T follicular helper cell (primary cell): ENCODE results near the gene PCDH18.

ENCODE experiments used
- DNase-seq: peaks from one replicate; pipeline ENCODE4 v3.0.0-alpha.2; 2020; ENCODE audit warnings: low read depth

Gene PCDH18

DNA sequence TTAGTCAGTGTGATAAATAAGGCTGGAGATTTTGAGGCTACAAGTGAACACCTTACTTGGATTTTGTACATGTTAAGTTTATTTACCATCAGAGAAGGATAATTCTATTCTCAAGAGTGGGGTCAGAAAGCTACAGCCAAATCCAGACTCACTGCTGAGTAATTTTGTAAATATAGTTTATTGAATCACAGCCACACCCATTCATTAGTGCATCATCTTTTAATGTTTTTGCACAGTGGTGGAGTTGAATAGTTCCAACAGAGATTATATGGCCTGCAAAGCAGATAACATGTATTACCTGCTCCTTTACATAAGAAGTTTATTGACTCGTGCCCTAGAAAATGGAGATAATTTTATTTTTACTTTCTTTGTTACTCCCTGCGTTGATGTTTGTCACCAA lies 60.4 kb downstream of the PCDH18 start:
- DNase-seq: no peak

DNA sequence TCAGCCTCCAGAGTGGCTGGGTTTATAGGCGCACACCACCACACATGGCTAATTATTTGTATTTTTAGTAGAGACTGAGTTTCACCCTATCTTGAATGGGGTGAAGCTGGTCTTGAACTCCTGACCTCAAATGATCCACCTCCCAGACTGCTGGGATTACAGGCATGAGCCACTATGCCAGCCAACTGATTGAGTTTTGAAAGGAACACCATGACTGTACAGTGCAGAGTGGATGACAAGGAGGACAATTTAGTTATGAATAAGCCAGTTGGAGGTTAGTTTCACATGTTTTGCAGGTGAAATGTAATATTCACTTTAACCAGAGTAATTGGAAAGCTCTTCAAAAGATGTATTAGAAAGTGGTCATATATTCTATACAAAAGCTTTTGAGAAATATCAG lies 60.8 kb downstream of the PCDH18 start:
- no peak for DNase-seq

DNA sequence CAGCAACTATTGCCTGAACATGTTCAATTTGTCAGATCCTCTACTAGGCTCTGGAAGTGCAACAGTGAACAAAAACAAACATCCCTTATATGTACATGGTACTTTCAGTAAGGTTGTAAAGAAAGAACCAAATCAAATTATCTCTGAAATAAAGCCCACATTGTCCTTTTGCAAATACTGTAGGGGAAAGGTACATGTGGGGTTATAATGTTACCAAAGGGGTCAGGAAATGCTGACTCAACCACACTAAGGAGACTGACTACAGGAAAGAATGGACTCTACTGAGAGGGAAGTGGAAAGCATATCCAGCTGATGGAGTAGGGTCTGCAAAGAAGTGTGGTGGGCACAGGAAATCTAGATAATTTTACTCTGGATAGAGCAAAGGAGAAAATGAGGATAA lies 61.5 kb downstream of the PCDH18 start:
- no peak for DNase-seq
